CD4-positive, alpha-beta T cell treated with Interleukin-10 for 1 hour (primary cell): ENCODE measurements around the gene C1S.
A peak's percentile ranks its signal among the peaks of the same experiment; 100 is the strongest.
"Not testable (repeated sequence)": the region's sequence is repeated elsewhere in the genome, so short reads cannot be mapped to it uniquely, and the experiment has no call there.

ENCODE experiments used
- DNase-seq: peaks from one replicate; pipeline ENCODE4 v3.0.0-alpha.2; 2020

Gene C1S

GRCh38 chr12:7107181-7107580 lies 46.7 kb downstream of the C1S start:
- DNase-seq, result not testable (repeated sequence)

GRCh38 chr12:7107636-7108002 lies 47.1 kb downstream of the C1S start:
- no peak for DNase-seq

GRCh38 chr12:7108003-7108795 lies 47.7 kb downstream of the C1S start:
- DNase-seq, result peak; percentile 79

- DNase-seq, result peak; percentile 82
These were observed 48.5 kb downstream of the C1S start, which contains the start of gene C1RL for GRCh38 chr12:7108796-7109571. TSS of gene C1RL (minus strand) at chr12:7109214. CDS start at chr12:7109180, 34 bp downstream.

- no peak for DNase-seq
These were observed 49.0 kb downstream of the C1S start for GRCh38 chr12:7109572-7109920.

- DNase-seq, result no peak
These were observed 50.1 kb downstream of the C1S start for GRCh38 chr12:7110661-7111060.

- DNase-seq, result no peak
These were observed 51.5 kb downstream of the C1S start for GRCh38 chr12:7112041-7112440.

- DNase-seq, result peak; percentile 77
These were observed 52.9 kb downstream of the C1S start for GRCh38 chr12:7113389-7113871.

- DNase-seq, result no peak
These were observed 53.5 kb downstream of the C1S start for GRCh38 chr12:7114008-7114407.

- no peak for DNase-seq
These were observed 54.3 kb downstream of the C1S start for GRCh38 chr12:7114851-7115250.

GRCh38 chr12:7116196-7116595 lies 55.7 kb downstream of the C1S start:
- no peak for DNase-seq

GRCh38 chr12:7116916-7117315 lies 56.4 kb downstream of the C1S start:
- no peak for DNase-seq

- no peak for DNase-seq
These were observed 57.2 kb downstream of the C1S start for GRCh38 chr12:7117670-7118069.

GRCh38 chr12:7118881-7119280 lies 58.4 kb downstream of the C1S start:
- DNase-seq, result no peak

- DNase-seq, result no peak
These were observed 59.6 kb downstream of the C1S start for GRCh38 chr12:7120166-7120565.
